ENCODE measurements around the gene OR8B4. TPM values are rescaled to one million over a fixed set of nuclear protein-coding genes. Genes with fewer than 3 reads are reported as not detected.

OR8B4 gene
- total RNA-seq, 2 donors from 2014 or later, result not detected

DNA sequence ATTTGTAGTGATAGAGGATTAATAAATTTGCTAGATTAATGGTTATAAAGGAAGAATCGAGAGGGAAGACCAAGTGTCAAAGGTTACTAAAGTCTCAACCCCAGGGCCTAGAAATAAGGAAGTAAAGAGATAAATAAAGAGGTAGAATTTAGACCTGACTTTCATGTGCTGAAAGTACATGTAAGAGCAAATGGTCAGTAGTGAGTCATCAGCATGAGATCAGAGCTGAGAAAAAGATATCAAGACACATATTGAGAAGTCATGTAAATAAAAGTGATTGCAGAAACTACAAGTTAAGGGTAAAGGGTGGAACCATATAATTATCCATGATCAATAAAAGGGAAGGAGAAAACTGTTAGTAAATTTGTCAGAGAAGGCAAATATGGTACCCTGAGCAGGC, 22.2 kb upstream of the OR8B4 start:
- H3K27me3 ChIP-seq, result no peaks in the 10 kb centered on the region
- no peak overlapping the region for H3K9ac ChIP-seq (ENCODE audit: low read depth in 2 of 2, low read length in 2 of 2)
- TF ChIP-seq, protein P1, sequence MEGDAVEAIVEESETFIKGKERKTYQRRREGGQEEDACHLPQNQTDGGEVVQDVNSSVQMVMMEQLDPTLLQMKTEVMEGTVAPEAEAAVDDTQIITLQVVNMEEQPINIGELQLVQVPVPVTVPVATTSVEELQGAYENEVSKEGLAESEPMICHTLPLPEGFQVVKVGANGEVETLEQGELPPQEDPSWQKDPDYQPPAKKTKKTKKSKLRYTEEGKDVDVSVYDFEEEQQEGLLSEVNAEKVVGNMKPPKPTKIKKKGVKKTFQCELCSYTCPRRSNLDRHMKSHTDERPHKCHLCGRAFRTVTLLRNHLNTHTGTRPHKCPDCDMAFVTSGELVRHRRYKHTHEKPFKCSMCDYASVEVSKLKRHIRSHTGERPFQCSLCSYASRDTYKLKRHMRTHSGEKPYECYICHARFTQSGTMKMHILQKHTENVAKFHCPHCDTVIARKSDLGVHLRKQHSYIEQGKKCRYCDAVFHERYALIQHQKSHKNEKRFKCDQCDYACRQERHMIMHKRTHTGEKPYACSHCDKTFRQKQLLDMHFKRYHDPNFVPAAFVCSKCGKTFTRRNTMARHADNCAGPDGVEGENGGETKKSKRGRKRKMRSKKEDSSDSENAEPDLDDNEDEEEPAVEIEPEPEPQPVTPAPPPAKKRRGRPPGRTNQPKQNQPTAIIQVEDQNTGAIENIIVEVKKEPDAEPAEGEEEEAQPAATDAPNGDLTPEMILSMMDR (IDR thresholded peaks at IDR 0.05), result no peak
- no peaks in the 10 kb centered on the region for H3K36me3 ChIP-seq
- H3K4me1 ChIP-seq, result no peaks in the 10 kb centered on the region
- intact Hi-C loops (cut with DNase I), result no loop called here
- no peak for DNase-seq
- no peaks in the 10 kb centered on the region for H3K9me3 ChIP-seq
- no peak overlapping the region for H3K27ac ChIP-seq
- H3K4me3 ChIP-seq, result no peak overlapping the region

DNA sequence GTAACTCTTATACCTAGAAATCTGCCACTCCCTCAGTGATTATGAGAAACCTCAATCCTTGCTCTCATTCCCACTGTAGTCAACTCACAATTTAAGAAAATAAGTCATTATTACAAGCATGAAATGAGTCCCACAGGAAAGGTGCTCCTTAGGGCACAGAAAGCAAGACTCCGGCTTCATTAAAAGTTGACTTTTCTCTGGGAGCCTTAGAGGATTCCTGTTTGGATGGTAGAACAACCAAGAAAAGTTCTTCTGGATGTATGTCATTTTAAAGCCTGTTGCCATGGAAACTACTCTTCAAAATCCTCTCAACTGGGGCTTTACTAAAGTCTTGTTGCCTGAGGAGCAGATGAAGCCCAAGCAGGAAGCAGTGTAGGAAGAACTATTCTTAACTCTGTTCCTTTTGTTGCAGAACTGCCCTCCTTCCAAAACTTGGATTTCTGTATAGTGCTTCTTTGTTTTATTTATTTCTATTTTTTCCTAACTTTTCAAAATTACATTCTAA, 21.0 kb upstream of the OR8B4 start, which contains the start of gene OR8B8:
Gene OR8B8, minus strand, starts transcription at position 51 of the 505 bp plus-strand sequence. CDS start 4,611 bp downstream, outside the sequence.
- Histone ChIP-seq H3K36me3 (no peaks in the 10 kb centered on the region), H3K27ac (no peak within 1 kb of the TSS), H3K4me3 (no peak within 1 kb of the TSS), H3K4me1 (no peaks in the 10 kb centered on the region), H3K9ac (ENCODE audit: low read depth in 2 of 2, low read length in 2 of 2) (no peak within 1 kb of the TSS), H3K9me3 (no peaks in the 10 kb centered on the region), H3K27me3 (no peaks in the 10 kb centered on the region)
- TF ChIP-seq, protein P1 (IDR thresholded peaks at IDR 0.05), result no peak
- DNase-seq, result no peak
- intact Hi-C loops (cut with DNase I), result no loop called here

DNA sequence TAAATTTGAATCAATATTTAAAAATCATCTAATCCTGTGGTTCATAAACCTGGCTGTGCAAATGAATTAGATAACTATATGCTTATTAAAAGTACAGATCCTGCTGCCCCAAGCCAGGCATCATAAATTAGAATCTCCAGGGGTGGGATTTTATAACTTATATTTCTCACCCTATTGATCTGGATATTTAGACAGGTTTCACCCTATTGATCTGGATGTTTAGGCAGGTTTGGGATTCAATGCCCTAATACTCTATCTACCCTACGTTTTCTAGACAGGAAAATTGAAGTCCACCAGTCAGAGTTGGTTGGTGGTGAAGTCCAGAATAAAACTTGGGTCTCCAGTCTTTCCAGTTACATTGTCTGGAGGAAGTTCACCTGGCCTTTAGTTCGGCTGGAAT, 18.2 kb upstream of the OR8B4 start:
- intact Hi-C loops (cut with DNase I), result no loop called here
- Histone ChIP-seq H3K9ac (ENCODE audit: low read depth in 2 of 2, low read length in 2 of 2) (no peak overlapping the region), H3K9me3 (no peaks in the 10 kb centered on the region), H3K27me3 (no peaks in the 10 kb centered on the region), H3K4me1 (no peaks in the 10 kb centered on the region), H3K27ac (no peak overlapping the region), H3K36me3 (no peaks in the 10 kb centered on the region), H3K4me3 (no peak overlapping the region)
- no peak for DNase-seq
- TF ChIP-seq, protein P1 (IDR thresholded peaks at IDR 0.05), result no peak

DNA sequence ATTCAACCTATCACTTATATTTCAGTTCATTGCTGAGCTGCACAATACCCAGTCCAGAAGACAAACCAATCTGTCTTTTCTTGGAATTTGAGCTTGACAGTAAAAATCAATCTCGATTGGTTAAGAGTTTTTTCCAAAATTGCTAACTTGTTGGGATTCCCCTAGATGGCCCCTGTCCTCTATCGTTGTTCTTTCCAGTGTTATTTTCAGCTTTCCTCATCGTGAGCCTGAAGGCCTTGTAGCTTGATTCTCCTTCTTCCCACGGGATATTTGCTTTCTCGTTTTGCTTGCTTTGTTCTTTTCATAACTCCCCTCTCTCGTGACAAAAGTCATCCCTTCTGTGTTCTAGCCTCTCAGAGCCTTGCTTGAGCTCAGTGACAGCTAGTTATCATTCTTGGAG, 17.8 kb upstream of the OR8B4 start:
- TF ChIP-seq, protein P1 (IDR thresholded peaks at IDR 0.05), result no peak
- Histone ChIP-seq H3K4me3 (no peak overlapping the region), H3K27ac (no peak overlapping the region), H3K9me3 (no peaks in the 10 kb centered on the region), H3K27me3 (no peaks in the 10 kb centered on the region), H3K4me1 (no peaks in the 10 kb centered on the region), H3K36me3 (no peaks in the 10 kb centered on the region), H3K9ac (ENCODE audit: low read depth in 2 of 2, low read length in 2 of 2) (no peak overlapping the region)
- DNase-seq, result no peak
- intact Hi-C loops (cut with DNase I), result no loop called here

DNA sequence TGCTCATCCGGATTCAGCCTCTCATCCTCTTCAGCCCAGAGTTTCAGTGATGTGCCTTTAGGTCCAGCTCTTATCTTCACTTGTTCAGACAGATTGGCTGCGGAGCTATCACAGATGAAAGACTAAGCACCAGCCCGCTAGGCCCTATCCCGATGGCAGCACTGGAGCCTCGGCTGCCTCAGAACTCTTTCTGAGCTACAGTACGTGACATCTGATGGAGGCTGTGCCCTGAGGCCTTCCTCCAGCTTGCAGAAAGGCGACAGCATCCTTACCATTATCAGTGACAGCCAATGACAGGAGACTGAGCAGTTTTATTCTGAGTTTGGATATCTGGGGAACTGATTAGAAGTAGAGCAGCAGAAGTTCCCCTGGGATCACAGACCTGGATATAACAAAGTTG, 16.8 kb upstream of the OR8B4 start:
- TF ChIP-seq, protein P1 (IDR thresholded peaks at IDR 0.05), result no peak
- Histone ChIP-seq H3K4me1 (no peaks in the 10 kb centered on the region), H3K9me3 (no peaks in the 10 kb centered on the region), H3K27ac (no peak overlapping the region), H3K36me3 (no peaks in the 10 kb centered on the region), H3K27me3 (no peaks in the 10 kb centered on the region), H3K4me3 (no peak overlapping the region), H3K9ac (ENCODE audit: low read depth in 2 of 2, low read length in 2 of 2) (no peak overlapping the region)
- DNase-seq, result no peak
- intact Hi-C loops (cut with DNase I), result no loop called here

Measured in colonic mucosa (tissue), 4 donors.